HUES64 (cell line): ENCODE data around the gene GRID2IP.
A peak's percentile ranks its signal among the peaks of the same experiment; 100 is the strongest.

Source experiments
- H3K27ac ChIP-seq: 2 replicates; pipeline ENCODE4 v1.7.0; 2013; ENCODE audit warnings: low read depth, low read length, inconsistent platforms
- H3K27me3 ChIP-seq: 2 replicates; pipeline ENCODE4 v1.6.1; 2013; ENCODE audit warnings: mild to moderate bottlenecking, low read length; ENCODE audit not compliant: insufficient read depth
- H3K36me3 ChIP-seq: 2 replicates; pipeline ENCODE4 v1.6.1; 2013; ENCODE audit warnings: mild to moderate bottlenecking, low read length; ENCODE audit not compliant: insufficient read depth
- H3K4me1 ChIP-seq: 2 replicates; pipeline ENCODE4 v1.6.1; 2013; ENCODE audit warnings: mild to moderate bottlenecking, low read length, moderate library complexity; ENCODE audit not compliant: insufficient read depth
- H3K4me3 ChIP-seq: 2 replicates; pipeline ENCODE4 v1.5.1; 2013; ENCODE audit warnings: mild to moderate bottlenecking, low read length, moderate library complexity
- H3K9ac ChIP-seq: 2 replicates; pipeline ENCODE4 v1.6.1; 2013; ENCODE audit warnings: mild to moderate bottlenecking, low read depth, low read length
- H3K9me3 ChIP-seq: 2 replicates; pipeline ENCODE4 v1.6.1; 2013; ENCODE audit warnings: low read depth, low read length; ENCODE audit not compliant: insufficient read depth
- WGBS: fragments of 150-250, 120-280 bp; methylation state at CpG from one replicate; pipeline ENCODE4 v1.1.7; 2013; ENCODE audit warnings: missing lambda C conversion rate; 5-methylcytosine and 5-hydroxymethylcytosine counted together

The GRID2IP gene

GRCh38 chr7:6497637-6497905 lies 53.7 kb downstream of the GRID2IP start:
- 93% methylated on average over 14 of the region's 14 CpGs for WGBS

GRCh38 chr7:6496842-6497636 lies 54.2 kb downstream of the GRID2IP start:
- no peak overlapping the region for H3K27ac ChIP-seq
- 94% methylated on average over 19 of the region's 19 CpGs for WGBS
- no peaks in the 10 kb centered on the region for H3K4me1 ChIP-seq
- H3K36me3 ChIP-seq = no peaks in the 10 kb centered on the region
- peaks cover under 1% of the 10 kb centered on the region; the same call in 1 of the 2 replicates for H3K27me3 ChIP-seq
- no peak overlapping the region for H3K4me3 ChIP-seq
- no peaks in the 10 kb centered on the region for H3K9me3 ChIP-seq
- no peak overlapping the region for H3K9ac ChIP-seq

More at GRCh38 chr7:6497637-6497905, 53.7 kb downstream of the GRID2IP start:
- Histone ChIP-seq H3K4me3 (no peak overlapping the region), H3K27ac (no peak overlapping the region), H3K9me3 (no peaks in the 10 kb centered on the region), H3K4me1 (no peaks in the 10 kb centered on the region), H3K9ac (no peak overlapping the region), H3K36me3 (no peaks in the 10 kb centered on the region), H3K27me3 (peaks cover 4% of the 10 kb centered on the region; the same call in 1 of the 2 replicates)

- H3K27me3 ChIP-seq = no peaks in the 10 kb centered on the region
- WGBS = 93% methylated on average over 6 of the region's 6 CpGs
- H3K4me3 ChIP-seq = no peak overlapping the region
- no peaks in the 10 kb centered on the region for H3K9me3 ChIP-seq
- H3K27ac ChIP-seq = no peak overlapping the region
- no peaks in the 10 kb centered on the region for H3K4me1 ChIP-seq
- no peak overlapping the region for H3K9ac ChIP-seq
- no peaks in the 10 kb centered on the region for H3K36me3 ChIP-seq
Observed at GRCh38 chr7:6495597-6496262, 55.5 kb downstream of the GRID2IP start.

- no peaks in the 10 kb centered on the region for H3K27me3 ChIP-seq
- peaks cover 6% of the 10 kb centered on the region; the same call in 1 of the 2 replicates for H3K9me3 ChIP-seq
- no peaks in the 10 kb centered on the region for H3K36me3 ChIP-seq
- 91% methylated on average over 2 of the region's 2 CpGs for WGBS
- no peaks in the 10 kb centered on the region for H3K4me1 ChIP-seq
- H3K4me3 ChIP-seq = no peak overlapping the region
- H3K27ac ChIP-seq = no peak overlapping the region
- H3K9ac ChIP-seq = no peak overlapping the region
Observed at GRCh38 chr7:6494365-6494764, 56.9 kb downstream of the GRID2IP start.

GRCh38 chr7:6491194-6491593 lies 60.1 kb downstream of the GRID2IP start:
- H3K9me3 ChIP-seq = peaks cover 6% of the 10 kb centered on the region; the same call in 1 of the 2 replicates
- H3K9ac ChIP-seq = no peak overlapping the region
- no peaks in the 10 kb centered on the region for H3K4me1 ChIP-seq
- H3K36me3 ChIP-seq = no peaks in the 10 kb centered on the region
- no peaks in the 10 kb centered on the region for H3K27me3 ChIP-seq
- WGBS = 91% methylated on average over 10 of the region's 10 CpGs
- H3K4me3 ChIP-seq = no peak overlapping the region
- H3K27ac ChIP-seq = no peak overlapping the region

- 20% methylated on average over 1 of the region's 1 CpG for WGBS
- Histone ChIP-seq H3K36me3 (no peaks in the 10 kb centered on the region), H3K27ac (no peak overlapping the region), H3K4me1 (no peaks in the 10 kb centered on the region), H3K9ac (no peak overlapping the region), H3K27me3 (no peaks in the 10 kb centered on the region), H3K9me3 (peaks cover 6% of the 10 kb centered on the region; the same call in 1 of the 2 replicates), H3K4me3 (no peak overlapping the region)
Observed at GRCh38 chr7:6489612-6490011, 61.6 kb downstream of the GRID2IP start.

GRCh38 chr7:6487184-6487545 lies 64.1 kb downstream of the GRID2IP start:
- Histone ChIP-seq H3K36me3 (no peaks in the 10 kb centered on the region), H3K9me3 (peaks cover 6% of the 10 kb centered on the region; the same call in 1 of the 2 replicates), H3K27me3 (no peaks in the 10 kb centered on the region), H3K9ac (no peak overlapping the region), H3K4me3 (no peak overlapping the region), H3K27ac (no peak overlapping the region), H3K4me1 (no peaks in the 10 kb centered on the region)
- WGBS = 98% methylated on average over 4 of the region's 4 CpGs

- H3K27ac ChIP-seq = no peak overlapping the region
- H3K9ac ChIP-seq = no peak overlapping the region
- H3K4me1 ChIP-seq = no peaks in the 10 kb centered on the region
- 97% methylated on average over 18 of the region's 19 CpGs for WGBS
- no peaks in the 10 kb centered on the region for H3K27me3 ChIP-seq
- H3K36me3 ChIP-seq = peaks cover 2% of the 10 kb centered on the region
- H3K4me3 ChIP-seq = no peak overlapping the region
- peaks cover 6% of the 10 kb centered on the region; the same call in 1 of the 2 replicates for H3K9me3 ChIP-seq
Observed at GRCh38 chr7:6486438-6487183, 64.7 kb downstream of the GRID2IP start.

GRCh38 chr7:6482743-6483119 lies 68.5 kb downstream of the GRID2IP start:
- H3K36me3 ChIP-seq = peaks cover 18% of the 10 kb centered on the region
- H3K4me1 ChIP-seq = peaks cover 2% of the 10 kb centered on the region; the same call in 1 of the 2 replicates
- H3K9ac ChIP-seq = peak overlapping the region; percentile 90
- no peak overlapping the region for H3K27ac ChIP-seq
- no peaks in the 10 kb centered on the region for H3K27me3 ChIP-seq
- WGBS = 65% methylated on average over 6 of the region's 6 CpGs
- H3K9me3 ChIP-seq = no peaks in the 10 kb centered on the region
- peak overlapping the region; percentile 80 for H3K4me3 ChIP-seq

GRCh38 chr7:6482307-6482706 lies 69.0 kb downstream of the GRID2IP start:
- Histone ChIP-seq H3K36me3 (peaks cover 18% of the 10 kb centered on the region), H3K9me3 (no peaks in the 10 kb centered on the region), H3K4me3 (peak overlapping the region; percentile 80), H3K27ac (no peak overlapping the region), H3K4me1 (peaks cover 6% of the 10 kb centered on the region; the same call in 1 of the 2 replicates), H3K9ac (no peak overlapping the region), H3K27me3 (no peaks in the 10 kb centered on the region)
- 92% methylated on average over 4 of the region's 4 CpGs for WGBS

GRCh38 chr7:6481445-6481844 lies 69.8 kb downstream of the GRID2IP start:
- Histone ChIP-seq H3K4me3 (no peak overlapping the region), H3K36me3 (peaks cover 18% of the 10 kb centered on the region), H3K27ac (no peak overlapping the region), H3K9me3 (no peaks in the 10 kb centered on the region), H3K4me1 (peaks cover 7% of the 10 kb centered on the region; the same call in 1 of the 2 replicates), H3K27me3 (no peaks in the 10 kb centered on the region), H3K9ac (no peak overlapping the region)
- 98% methylated on average over 6 of the region's 6 CpGs for WGBS
